ENCODE measurements around the gene USP38. TPM values are rescaled to one million over a fixed set of nuclear protein-coding genes. Genes with fewer than 3 reads are reported as not detected.

The USP38 gene
- total RNA-seq, 3 donors from 2014 or later = 38.4 to 50.6 (median 43.8) TPM

DNA sequence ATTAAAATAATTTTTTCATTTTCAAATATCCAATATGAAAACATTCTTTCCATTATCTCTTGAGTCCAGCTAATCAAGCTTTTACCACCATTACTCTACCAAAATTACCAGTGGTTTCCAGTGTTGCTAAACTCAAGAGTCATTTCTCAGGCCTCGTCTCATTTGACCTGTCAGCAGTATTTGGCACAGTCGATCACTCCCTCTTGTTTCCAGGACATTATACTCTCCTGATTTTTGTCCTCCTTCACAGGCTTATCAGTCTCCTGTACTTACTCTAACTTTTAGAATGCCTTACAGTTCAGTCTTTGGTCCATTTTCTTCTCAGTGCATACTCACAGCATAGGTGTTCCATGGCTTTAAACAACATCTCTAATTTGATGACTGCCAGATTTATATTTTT, 11.6 kb downstream of the USP38 start:
- DNase-seq (no peak), ATAC-seq (no peak)

GRCh38 chr4:143199503-143199902, 14.8 kb downstream of the USP38 start:
- Histone ChIP-seq H3K9me3 (no peaks in the 10 kb centered on the region), H3K4me1 (ENCODE audit: low read depth) (no peaks in the 10 kb centered on the region), H3K4me3 (no peak overlapping the region), H3K36me3 (ENCODE audit: low read depth) (peaks cover 13% of the 10 kb centered on the region)
- intact Hi-C loops (cut with DNase I, micrococcal nuclease) = no loop called here
- ATAC-seq (no peak), DNase-seq (no peak)
- TF ChIP-seq, protein P1, sequence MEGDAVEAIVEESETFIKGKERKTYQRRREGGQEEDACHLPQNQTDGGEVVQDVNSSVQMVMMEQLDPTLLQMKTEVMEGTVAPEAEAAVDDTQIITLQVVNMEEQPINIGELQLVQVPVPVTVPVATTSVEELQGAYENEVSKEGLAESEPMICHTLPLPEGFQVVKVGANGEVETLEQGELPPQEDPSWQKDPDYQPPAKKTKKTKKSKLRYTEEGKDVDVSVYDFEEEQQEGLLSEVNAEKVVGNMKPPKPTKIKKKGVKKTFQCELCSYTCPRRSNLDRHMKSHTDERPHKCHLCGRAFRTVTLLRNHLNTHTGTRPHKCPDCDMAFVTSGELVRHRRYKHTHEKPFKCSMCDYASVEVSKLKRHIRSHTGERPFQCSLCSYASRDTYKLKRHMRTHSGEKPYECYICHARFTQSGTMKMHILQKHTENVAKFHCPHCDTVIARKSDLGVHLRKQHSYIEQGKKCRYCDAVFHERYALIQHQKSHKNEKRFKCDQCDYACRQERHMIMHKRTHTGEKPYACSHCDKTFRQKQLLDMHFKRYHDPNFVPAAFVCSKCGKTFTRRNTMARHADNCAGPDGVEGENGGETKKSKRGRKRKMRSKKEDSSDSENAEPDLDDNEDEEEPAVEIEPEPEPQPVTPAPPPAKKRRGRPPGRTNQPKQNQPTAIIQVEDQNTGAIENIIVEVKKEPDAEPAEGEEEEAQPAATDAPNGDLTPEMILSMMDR (IDR thresholded peaks at IDR 0.05) = no peak

More for the DNA sequence above, 11.6 kb downstream of the USP38 start:
- peaks cover 13% of the 10 kb centered on the region for H3K36me3 ChIP-seq (ENCODE audit: low read depth)
- H3K4me1 ChIP-seq (ENCODE audit: low read depth) = no peaks in the 10 kb centered on the region
- intact Hi-C loops (cut with DNase I, micrococcal nuclease) = no loop called here
- no peaks in the 10 kb centered on the region for H3K9me3 ChIP-seq
- H3K4me3 ChIP-seq = no peak overlapping the region
- TF ChIP-seq, protein P1 (IDR thresholded peaks at IDR 0.05) = no peak

DNA sequence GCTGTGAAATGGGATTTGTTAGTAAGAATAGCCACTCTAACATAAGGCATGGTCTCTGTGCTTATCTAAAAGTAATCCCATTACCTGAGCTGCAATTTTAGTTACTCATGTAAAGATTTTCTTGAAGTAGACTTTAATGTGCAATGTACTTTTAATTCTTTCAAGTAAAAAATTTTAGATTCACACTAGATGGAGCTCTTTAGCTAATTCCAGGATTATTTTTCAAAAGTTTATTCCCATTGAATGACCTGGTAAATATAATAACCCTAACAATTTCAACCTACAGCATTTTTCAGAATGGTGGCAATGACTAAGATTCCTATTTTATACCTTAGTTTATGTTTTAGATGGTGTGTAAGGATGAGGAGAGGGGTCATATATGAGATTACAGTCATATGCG, 18.1 kb downstream of the USP38 start:
- intact Hi-C loops (cut with DNase I, micrococcal nuclease) = loop anchor here in 1 of 2 donors (10.0 kb wide), 1 partner anchor 282 kb away; no protein-coding TSS in a partner anchor
- no peaks in the 10 kb centered on the region for H3K36me3 ChIP-seq (ENCODE audit: low read depth)

DNA sequence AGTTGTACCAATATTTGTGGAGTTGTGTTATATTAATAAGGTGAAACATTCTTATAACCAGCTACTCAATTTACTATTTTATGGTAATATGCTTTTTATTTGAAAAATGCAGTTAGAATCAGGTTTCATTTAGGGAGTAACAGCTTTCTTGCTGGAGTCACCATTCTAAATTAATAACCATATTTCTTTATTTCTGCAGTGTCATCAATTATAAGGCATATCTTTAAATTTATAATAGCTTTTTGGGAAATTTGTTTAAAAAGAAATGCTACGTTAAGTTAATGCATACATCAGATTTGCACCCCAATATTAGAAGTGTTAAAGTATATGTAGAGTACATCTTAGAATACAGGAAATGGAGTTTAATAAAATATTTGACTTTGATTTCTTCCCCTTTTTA, 18.9 kb downstream of the USP38 start:
- intact Hi-C loops (cut with DNase I, micrococcal nuclease) = loop anchor here in 1 of 2 donors (10.0 kb wide), 1 partner anchor 281 kb away; no protein-coding TSS in a partner anchor
- no peaks in the 10 kb centered on the region for H3K9me3 ChIP-seq
- no peaks in the 10 kb centered on the region for H3K36me3 ChIP-seq (ENCODE audit: low read depth)
- no peak for DNase-seq
- TF ChIP-seq, protein P1 (IDR thresholded peaks at IDR 0.05) = no peak
- ATAC-seq = no peak
- H3K4me3 ChIP-seq = no peak overlapping the region
- no peaks in the 10 kb centered on the region for H3K4me1 ChIP-seq (ENCODE audit: low read depth)

More for the DNA sequence above, 18.1 kb downstream of the USP38 start:
- DNase-seq = no peak
- Histone ChIP-seq H3K9me3 (no peaks in the 10 kb centered on the region), H3K4me1 (ENCODE audit: low read depth) (no peaks in the 10 kb centered on the region), H3K4me3 (no peak overlapping the region)
- no peak for ATAC-seq
- TF ChIP-seq, protein P1 (IDR thresholded peaks at IDR 0.05) = no peak

DNA sequence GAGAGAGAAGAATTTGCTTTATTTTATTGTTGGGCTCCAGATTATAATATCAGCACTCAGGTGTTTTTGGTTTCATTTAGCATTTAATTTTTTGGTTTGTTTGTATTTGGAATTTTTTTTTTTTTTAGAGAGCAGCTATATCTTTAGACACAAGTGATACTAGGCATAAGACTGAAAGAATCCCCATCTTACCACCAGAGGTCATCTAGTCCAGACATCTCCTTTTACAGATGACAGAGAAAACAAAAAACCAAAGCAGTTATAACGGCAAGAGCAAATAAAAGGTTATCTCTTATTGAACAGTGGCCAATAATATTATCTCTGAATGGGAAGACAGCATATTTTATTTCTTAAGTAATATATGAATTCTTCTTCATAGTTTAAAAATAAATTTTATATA, 22.8 kb downstream of the USP38 start:
- no peaks in the 10 kb centered on the region for H3K4me1 ChIP-seq (ENCODE audit: low read depth)
- H3K4me3 ChIP-seq = no peak overlapping the region
- no peaks in the 10 kb centered on the region for H3K36me3 ChIP-seq (ENCODE audit: low read depth)
- intact Hi-C loops (cut with DNase I, micrococcal nuclease) = loop anchor here (5.0 to 10.0 kb wide), 2 partner anchors 275 to 277 kb away; no protein-coding TSS in a partner anchor
- DNase-seq = no peak
- TF ChIP-seq, protein P1 (IDR thresholded peaks at IDR 0.05) = no peak
- no peak for ATAC-seq
- no peaks in the 10 kb centered on the region for H3K9me3 ChIP-seq

- Histone ChIP-seq H3K4me1 (ENCODE audit: low read depth) (no peaks in the 10 kb centered on the region), H3K4me3 (no peak overlapping the region), H3K9me3 (no peaks in the 10 kb centered on the region), H3K36me3 (ENCODE audit: low read depth) (no peaks in the 10 kb centered on the region)
- intact Hi-C loops (cut with DNase I, micrococcal nuclease) = no loop called here
- TF ChIP-seq, protein P1 (IDR thresholded peaks at IDR 0.05) = no peak
- DNase-seq (no peak), ATAC-seq (no peak)
These were observed 27.8 kb downstream of the USP38 start for GRCh38 chr4:143212566-143212965.
